Fibroblast of skin of back (primary cell): ENCODE measurements around the gene ZNF592.

Experiments used
- DNase-seq: peaks from one replicate; pipeline ENCODE4 v3.0.0-alpha.2; 2013

Gene ZNF592

DNA sequence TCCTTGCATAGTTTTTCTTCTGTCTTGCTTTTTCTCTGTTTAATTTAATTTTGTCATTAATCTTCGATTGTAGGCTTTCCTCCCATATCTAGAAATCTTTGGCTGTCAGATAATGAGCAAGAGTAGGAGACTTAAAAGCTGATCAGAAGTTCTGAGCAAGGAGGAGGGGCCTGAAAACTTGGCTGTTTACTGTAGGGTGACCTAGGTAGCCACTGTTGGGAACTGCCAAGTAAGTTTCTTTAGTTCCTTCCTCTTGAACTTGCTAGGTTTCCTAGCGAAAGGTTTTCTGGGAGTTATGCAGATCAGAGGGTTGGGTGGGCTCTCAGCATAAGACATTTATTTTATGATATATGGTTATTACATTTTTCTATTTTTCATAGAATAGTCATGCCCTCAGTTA, 83.2 kb downstream of the ZNF592 start:
- DNase-seq: no peak

DNA sequence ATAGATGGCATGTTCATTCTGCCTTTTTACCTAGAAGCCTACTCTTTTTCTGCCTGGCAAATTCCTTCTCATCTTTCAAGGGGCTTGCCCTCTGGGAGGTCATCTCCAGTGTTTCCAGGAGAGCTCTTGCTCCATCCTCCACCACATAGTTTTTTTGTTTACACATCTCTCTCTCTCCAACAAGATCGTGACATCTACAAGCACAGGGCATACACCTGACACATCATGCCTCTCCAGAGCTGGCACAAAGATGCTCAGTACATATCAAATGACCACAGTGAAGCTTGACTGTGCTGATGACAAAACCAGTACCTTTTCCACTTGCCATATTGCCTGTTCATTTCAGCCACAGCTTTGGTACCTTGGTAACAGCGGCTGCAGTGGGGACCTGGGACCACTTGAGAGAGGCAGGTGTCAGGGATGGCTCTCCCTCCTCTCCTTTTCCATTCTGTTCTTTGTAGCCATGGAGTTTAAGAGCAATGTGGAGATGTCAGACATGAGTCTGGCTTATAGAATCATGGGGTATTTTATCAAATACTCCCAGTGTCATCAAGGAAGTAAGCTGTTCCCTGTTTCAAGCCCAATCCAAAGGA, 84.2 kb downstream of the ZNF592 start:
- DNase-seq: no peak

DNA sequence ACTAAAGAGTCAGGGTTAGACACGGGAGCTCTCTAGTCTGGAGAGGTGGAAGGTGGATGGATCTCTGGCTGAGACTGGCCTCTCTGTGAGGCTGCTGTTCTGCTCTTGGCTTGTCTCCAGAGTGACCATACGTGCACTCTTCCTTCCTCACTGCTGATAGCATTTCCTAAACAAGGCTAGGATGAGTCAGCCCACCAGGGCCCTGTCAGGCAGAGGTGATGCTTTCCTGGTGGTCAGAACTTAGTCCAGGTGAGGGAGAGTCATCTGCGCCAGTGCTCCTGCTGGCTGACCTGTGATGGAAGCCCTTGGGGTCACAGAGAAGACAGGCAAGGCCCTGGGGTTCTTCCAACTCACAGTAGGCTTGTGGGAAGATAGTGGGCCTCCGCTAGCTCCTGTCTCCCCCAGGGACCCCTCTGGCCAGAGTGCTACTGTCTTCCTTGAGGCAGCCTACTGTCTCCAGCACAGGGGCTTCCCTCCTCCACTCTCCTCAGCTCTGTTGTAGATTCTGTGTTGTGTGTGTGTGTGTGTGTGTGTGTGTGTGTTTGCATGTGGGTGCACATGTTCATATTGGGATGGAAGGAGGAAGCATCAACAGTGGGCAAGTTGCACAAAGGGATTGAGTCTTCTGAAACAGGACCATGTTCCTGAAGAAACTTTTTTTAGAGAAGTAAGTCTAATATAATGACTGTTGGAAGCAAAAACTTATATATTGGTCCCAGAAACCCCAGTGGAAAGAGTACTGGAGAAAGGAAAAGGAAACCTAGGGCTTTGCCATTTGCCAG, 85.2 kb downstream of the ZNF592 start:
- DNase-seq: no peak

DNA sequence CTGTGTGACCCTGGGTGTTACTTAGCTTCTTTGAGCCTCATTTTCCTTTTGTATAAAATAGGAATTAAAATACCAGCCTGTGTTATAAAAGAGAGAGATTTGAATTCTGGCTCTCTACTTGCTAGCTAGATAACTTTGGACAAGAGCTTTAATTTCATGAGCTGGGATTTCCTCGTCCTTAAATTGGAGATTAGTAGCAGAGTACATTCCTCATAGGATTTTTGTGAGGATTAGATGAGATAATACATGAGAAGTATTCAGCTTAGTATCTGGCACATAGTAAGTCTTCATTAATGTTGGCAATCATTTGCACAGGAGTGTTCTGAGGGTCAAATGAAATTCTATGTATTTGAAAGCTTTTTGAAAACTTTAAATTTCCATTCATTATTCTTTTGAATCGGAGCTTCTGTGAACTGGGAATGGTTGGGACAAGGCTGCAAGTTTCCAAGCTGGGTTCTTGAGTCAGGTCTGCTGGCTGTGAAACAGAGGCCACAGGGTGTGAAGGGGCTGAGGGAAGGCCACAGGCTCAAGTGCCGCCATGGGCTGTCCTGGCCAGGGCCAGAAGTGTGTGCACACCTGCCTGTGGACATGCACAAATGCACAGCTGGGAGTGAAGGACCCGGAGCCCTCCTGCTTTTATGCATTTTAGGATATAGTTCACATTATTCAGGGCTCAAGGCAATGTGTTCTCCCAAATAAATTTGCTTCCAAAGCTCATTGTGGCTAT, 86.0 kb downstream of the ZNF592 start:
- DNase-seq: no peak

DNA sequence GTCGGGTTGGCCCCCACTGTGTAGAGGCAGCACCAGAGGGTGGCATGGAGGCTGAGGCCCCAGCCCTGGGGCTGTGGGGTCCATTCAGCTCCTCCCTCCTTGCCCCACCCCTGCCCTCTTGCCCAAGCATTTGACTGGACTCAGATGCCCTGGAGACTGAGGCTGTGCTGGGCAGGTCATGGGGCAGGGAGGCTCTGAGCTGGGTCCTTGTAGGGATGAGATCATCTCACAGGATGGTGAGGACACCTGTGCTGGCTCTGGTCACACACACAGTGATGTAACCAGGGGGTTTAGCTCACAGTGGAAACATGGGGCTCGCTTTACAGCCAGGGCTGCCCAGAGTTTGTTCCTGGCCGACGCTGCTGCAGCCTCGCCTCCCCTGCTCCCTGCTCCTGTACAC, 86.6 kb downstream of the ZNF592 start:
- DNase-seq: no peak

DNA sequence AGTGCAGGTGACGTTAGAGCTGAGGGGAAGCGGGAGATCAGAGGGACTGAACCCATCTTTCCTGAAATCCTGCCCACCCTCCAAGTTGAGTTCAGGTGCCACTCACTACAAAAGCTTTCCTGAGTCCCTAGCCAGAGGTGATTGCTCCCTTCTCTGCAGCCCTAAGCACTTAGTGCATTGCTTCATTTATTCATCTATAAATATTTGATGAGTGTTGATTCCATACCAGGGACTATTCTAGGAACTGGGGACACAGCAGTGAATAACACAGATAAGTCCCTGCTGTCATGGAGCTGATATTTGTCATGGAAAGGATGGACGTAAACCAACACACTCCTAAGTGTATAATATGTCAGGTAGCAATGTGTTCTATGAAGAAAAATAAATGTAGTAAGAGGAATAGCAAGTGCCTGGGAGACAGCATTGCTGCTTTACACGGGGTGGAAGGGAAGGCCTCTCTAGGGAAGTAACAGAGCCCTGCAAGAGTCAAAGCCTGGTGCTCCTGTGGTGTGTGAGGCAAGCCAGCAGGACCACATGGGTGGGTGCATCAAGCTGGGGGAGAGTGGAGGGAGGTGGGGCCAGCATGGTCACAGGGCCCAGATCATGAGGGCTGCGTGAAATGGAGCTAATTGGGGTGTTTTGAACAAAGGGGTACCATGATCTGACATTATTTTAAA, 87.4 kb downstream of the ZNF592 start:
- DNase-seq: no peak

DNA sequence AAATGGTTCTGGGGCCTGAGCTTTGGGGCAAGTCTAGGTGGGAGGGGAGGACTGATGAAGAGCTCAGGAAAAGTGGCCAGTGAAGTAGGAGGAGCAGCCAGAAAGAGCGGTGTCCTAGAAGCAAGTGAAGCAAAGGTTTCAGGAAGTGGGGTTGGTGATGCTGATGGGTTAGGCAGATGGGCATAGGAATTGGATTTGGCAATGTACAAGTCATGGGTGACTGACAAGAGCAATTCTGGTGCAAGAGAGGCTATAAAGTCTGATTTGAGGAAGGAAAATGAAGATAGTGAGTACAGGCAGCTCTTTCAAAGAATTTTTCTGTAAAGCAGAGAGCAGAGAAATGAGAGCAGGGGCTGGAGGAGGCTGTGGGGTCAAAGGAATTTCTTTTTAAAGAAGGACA, 88.5 kb downstream of the ZNF592 start:
- DNase-seq: no peak

DNA sequence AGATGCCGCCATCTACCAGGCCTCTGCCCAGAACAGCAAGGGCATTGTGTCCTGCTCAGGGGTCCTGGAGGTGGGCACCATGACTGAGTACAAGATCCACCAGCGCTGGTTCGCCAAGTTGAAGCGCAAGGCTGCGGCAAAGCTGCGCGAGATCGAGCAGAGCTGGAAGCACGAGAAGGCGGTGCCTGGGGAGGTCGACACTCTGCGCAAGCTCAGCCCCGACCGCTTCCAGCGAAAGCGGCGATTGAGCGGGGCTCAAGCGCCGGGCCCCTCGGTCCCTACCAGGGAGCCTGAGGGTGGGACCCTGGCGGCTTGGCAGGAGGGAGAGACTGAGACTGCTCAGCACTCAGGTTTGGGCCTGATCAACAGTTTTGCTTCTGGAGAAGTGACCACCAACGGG, 91.3 kb downstream of the ZNF592 start:
- DNase-seq: no peak

DNA sequence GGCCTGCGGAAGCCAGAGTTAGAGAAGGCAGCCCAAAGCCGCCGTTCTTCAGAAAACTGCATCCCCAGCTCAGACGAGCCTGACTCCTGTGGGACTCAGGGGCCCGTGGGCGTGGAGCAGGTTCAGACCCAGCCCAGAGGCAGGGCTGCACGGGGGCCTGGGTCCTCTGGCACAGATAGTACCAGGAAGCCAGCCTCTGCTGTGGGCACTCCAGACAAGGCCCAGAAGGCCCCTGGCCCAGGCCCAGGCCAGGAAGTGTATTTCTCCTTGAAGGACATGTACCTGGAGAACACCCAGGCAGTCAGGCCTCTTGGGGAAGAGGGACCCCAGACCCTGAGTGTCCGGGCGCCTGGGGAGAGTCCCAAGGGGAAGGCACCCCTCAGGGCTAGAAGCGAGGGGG, 91.9 kb downstream of the ZNF592 start:
- DNase-seq: no peak

DNA sequence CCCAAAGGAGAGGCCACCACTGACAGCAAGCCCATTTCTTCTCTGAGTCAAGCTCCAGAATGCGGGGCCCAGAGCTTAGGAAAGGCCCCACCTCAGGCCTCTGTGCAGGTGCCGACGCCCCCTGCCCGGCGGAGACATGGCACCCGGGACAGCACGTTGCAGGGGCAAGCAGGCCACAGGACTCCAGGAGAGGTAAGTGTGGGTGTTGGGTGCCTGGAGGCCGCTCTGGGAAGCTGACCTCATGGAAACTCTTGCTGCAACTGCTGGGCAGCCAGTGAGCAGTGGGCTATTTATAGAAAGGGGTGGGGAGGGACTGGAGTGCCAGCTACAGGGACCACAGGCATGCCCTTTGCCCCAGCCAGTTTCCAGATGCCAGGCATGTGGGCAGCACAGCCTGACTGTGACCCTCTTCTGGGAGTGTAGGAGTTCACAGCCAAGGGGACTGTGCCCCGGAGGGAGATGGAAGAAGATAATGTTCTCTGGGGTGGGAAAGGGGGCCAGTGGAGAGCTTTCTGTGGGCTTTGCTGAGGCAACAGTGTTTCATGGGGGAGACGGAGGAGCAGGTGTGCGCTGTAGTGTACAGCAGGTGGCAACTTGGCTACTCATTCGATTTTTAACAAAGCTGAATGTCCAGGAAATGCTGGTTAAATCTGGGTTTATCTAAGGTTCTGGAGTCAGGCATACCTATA, 92.5 kb downstream of the ZNF592 start:
- DNase-seq: peak; percentile 49

DNA sequence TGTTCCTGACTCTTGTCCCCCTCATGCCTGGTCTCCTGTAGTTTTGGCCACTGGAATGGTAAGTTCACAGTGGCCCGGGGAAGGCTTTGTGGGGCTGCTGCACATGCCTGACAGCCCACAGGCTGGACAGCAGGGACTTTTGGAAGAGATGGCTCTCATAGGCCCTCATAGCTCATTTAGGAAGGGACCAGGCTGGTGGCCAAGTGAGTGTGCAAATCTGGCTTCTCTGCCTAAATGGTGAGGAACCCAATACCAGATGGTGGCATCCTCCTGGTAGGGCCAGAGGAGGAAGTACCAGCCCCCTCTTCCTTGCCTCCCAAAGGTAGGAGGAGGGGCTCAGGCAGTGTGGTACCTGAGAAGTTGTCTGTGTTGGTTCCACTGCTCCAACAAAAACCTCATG, 94.4 kb downstream of the ZNF592 start:
- no peak for DNase-seq

DNA sequence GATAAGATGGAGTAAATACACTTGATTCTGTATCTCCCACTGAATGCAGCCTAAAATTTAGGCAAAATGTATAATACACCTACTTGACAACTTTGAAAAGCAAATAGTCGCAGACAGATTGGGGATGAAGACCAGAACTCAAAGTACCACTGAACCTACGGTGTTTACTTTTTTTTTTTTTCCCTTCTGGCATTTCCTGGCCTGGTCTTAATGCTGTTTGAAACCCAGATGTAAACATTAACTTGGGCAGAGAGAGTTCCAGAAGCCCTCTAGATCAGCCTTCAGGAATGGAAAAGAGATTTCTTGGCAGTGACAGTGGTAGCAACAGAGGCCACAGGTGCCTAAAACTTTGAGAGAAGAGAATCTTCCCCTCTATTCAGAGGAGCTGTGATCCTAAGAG, 96.6 kb downstream of the ZNF592 start:
- DNase-seq: no peak

DNA sequence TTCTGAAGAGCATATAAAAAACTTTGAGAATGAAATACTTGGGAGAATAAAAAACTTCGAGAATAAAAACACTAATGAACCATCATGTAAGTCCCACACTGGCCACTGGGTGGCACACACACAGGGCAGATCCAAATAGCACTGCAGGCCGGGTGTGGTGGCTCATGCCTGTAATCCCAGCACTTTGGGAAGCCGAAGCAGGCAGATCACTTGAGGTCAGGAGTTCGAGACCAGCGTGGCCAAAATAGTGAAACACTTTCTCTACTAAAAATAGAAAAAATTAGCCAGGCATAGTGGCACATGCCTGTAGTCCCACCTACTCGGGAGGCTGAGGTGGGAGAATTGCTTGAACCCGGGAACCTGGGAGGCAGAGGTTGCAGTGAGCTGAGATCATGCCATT, 97.2 kb downstream of the ZNF592 start:
- DNase-seq: peak; percentile 63

DNA sequence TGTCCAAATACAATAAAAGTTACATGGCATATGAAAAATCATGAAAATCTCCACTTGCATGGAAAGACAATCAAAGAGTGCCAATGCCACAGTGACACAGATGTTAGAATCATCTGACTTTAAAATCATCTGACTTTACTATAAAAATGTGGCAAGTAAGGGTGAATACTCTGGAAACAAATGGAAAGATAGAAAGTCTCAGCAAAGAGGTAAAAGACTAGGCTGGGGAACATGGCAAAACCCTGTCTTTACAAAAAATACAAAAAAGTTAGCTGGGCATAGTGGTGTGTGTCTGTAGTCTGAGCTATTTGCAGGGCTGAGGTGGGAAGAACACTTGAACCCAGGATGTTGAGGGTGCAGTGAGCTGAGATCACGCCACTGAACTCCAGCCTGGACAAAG, 97.9 kb downstream of the ZNF592 start:
- DNase-seq: no peak

DNA sequence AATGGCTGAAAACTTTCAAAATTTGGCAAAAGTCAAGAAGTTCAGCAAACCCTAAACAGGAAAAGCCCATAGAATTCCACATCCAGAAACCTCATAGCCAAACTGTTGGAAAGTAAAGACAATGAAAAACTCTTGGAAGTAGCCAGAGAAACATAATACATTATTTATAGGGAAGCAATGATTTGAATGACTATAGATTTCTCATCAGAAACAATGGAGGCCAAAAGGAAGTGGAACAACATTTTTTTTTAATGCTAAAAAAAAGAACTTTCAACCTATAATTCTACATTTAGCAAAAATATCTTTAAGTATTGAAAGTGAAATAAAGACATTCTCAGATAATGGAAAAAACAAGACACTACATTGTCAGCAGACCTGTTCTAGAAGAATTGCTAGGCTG, 99.0 kb downstream of the ZNF592 start:
- no peak for DNase-seq

DNA sequence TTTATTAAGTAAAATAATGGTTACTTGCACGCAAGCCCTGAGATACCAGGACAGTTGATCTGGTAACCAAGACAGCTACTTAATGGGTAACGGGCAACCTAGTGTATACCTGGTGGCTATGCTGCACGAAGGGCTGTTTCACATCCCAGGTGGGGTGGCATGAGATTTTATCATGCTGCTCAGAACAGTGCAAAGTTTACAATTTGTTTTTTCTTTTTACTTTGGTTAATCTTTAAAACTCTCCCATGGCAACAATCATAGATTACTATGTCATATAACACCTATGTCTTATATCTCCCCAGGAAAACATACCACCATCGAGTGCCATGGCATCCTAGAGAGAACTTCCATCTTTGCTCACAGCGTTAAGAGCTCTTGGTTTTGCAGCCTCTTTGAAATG, 103.8 kb downstream of the ZNF592 start:
- no peak for DNase-seq

DNA sequence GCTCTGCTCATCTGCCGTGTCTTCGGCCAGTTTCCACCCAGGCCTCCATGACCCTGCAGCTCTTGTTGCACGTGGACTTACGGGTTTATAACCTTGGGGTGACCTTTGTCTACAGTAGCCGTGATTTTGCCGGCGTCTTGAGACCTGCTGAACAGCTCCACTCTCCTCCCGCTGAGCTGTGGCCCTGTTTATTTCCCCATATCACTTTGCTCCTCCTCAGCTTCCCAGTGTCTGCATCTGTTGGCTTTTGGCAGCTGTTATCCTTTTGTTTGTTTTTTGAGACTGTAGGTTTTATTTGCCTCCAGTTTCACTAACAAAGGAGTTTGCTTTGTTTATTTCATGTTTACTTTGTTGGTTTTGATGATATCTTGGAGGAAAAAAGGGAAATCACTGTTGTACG, 106.7 kb downstream of the ZNF592 start:
- no peak for DNase-seq

DNA sequence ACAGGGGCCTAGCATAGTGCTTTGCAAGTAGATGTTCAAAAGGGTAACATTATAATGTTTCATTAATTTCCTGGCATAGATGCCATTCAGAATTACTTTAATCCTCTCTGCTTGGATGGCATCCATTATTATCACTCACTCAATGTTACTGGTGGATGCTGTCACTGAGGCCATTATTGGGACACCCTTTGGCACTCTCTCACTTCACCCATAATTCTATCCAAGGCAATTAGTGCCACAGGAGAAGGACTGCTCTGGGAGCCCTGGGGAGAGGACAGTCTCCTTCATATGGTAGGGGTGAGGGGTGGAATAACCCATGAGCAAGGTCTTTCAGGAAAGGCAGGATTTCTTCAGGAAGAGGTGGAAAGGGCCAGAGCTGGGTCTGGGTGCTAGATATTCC, 107.4 kb downstream of the ZNF592 start:
- no peak for DNase-seq
